ENCODE measurements around the gene WDFY3. TPM values are rescaled to one million over a fixed set of nuclear protein-coding genes. Genes with fewer than 3 reads are reported as not detected.

WDFY3 gene
- total RNA-seq, 1 donor from 2014 or later, result 60.9 TPM

DNA sequence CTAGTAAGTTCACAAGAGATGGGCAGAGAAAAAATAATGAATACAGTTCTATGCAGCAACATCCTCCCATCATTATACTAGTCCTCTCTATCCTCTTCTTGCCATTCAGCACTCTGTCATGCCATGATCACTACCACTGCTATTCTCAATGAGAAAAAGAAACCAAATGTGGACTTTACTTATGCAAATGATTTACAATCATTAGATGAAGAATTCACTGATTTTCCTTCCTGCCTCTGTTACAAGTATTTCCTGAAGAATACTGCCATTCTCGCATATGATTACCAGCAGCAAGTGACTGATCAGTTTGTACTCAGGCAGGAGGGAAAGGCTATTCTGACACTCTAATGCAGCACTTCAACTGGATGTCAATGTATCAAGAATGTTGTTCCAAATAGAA lies 50.3 kb downstream of the WDFY3 start:
- no peak for DNase-seq (ENCODE audit: low spot score)
- intact Hi-C loops (cut with DNase I), result no loop called here

DNA sequence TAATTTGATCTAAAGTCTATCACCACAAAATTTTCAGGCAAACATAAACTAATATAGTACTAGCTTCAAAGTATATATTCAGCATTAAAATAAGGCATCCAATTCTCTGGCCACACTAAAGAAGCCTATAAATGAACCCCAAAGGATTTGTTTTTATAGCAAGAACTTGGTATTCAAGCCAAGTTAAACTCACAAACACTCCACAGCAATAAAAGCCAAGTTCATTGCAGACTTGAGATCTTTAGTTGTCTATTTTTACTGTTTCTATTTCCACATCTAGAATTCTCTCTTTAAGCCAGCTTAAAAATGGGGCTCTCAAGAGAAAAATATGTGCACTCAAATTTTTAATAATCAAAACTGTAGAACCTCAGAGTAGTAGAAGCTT lies 51.1 kb downstream of the WDFY3 start:
- intact Hi-C loops (cut with DNase I), result no loop called here
- no peak for DNase-seq (ENCODE audit: low spot score)

DNA sequence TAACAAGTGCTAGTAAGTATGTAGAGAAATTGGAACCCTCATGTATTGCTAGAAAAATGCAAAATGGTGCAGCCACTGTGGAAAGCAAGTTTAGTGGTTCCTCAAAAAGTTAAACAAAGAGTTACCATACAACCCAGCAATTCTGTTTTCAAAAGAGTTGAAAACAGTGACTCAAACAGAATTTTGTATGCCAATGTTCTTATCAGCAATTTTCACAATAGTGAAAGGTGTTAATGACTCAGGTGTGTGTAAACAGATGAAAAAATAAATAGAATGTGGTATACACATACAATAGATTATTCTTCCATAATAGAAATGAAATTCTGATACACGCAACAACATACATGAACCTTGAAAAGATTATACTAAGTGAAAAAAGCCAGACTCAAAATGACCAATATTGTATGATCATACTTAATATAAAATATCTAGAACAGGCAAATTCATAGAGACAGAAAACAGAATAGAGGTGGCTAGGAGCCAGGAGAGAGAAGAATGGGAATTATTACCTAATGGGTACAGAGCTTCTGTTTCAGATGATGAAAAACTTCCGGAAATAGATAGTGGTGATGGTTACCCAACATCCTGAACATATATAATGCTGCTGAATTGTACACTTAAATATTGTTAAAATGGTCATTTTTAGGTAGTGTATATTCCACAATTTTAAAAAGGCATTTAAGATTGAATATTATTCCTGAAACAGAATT lies 51.6 kb downstream of the WDFY3 start:
- DNase-seq (ENCODE audit: low spot score), result no peak
- intact Hi-C loops (cut with DNase I), result no loop called here

DNA sequence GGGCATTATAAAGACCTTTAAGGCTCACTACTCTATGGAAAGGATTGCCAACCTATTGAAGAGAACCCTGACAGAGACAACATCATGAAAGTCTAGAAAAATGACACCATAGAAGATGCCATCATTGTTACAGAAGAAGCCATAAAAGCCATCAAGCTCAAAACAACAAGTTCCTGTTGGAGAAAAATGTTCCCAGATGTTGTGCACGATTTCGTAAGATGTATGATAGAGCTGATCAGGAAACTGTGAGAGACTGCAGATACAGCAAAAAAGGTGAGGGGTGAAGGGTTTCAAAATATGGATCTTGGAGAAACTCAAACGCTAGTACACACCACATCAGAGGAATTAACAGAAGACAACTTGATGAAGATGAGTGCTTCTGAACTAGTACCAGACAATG lies 53.3 kb downstream of the WDFY3 start:
- intact Hi-C loops (cut with DNase I), result no loop called here
- no peak for DNase-seq (ENCODE audit: low spot score)

DNA sequence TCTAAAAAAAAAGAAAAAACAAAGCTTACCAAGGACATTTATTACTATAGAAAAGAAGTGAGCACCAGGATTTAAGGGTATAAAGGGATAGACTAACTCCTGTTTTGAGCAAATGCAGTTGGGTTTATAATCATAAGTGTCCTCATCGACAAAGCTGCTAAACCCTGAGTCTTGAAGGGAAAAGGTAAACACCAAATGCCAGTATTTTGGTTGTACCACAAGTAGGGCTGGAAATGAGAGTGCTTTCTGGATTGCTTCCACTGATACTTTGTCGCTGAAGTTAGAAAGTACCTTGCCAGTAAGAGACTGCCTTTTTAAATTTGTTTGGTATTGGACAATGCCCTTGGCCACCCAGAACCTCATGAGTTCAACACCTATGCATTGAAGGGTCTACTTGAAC lies 53.7 kb downstream of the WDFY3 start:
- DNase-seq (ENCODE audit: low spot score), result no peak
- intact Hi-C loops (cut with DNase I), result no loop called here

DNA sequence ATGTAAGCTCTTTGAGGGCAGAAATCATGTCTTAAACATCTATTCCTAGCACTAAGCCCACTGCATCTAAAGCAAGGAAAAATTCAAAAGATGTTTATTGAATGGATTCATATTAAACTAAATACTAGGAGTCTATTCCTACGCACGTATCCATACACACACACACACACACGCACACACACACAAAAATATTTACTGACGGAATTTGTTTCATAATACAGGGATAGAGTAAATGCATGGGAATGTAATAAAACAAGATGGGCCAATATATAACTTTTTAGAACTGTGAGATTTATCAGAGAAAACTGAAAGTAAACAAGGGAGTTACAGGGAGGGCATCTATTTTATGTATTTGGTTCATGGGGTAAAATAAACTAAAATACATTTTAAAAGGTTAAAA lies 57.6 kb downstream of the WDFY3 start:
- intact Hi-C loops (cut with DNase I), result no loop called here

DNA sequence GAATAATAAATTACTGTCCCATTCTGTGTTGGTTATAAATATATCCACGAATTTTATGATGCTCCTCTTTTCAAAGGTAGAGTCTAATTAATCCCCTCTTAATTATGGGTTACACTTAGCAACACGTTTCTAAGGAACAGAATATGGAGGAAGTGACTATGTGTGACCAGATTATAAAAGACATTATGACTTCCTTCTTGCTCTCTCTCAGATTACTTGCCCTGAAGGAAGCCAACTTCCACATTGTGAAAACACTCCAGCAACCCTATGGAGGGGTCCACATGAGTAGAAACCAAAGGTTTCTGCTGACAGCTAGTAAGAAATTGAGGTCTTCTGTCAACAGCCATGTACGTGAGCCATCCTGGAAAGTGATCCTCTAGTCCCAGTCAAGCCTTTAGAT lies 59.3 kb downstream of the WDFY3 start:
- DNase-seq (ENCODE audit: low spot score), result no peak
- intact Hi-C loops (cut with DNase I), result no loop called here

More for the DNA sequence above, 57.6 kb downstream of the WDFY3 start:
- no peak for DNase-seq (ENCODE audit: low spot score)

DNA sequence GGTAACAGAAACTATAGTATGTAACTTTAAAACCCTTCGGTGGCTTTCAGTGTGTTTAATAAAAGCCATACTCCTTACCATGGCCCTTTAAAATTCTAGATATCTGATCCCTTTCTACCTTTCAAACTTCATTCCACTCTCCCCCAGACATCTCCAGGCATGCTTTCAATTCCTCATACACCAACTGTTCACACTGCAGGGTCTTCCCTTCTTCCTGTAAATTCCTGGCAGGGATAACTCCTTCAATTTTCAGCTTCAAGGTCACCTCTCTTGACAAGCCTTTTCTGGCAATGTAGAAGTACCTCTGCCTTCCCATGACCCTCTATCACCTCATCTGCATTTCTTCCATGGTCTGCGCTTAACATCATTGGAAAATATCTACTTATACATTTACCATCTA lies 60.8 kb downstream of the WDFY3 start:
- intact Hi-C loops (cut with DNase I), result no loop called here
- no peak for DNase-seq (ENCODE audit: low spot score)

DNA sequence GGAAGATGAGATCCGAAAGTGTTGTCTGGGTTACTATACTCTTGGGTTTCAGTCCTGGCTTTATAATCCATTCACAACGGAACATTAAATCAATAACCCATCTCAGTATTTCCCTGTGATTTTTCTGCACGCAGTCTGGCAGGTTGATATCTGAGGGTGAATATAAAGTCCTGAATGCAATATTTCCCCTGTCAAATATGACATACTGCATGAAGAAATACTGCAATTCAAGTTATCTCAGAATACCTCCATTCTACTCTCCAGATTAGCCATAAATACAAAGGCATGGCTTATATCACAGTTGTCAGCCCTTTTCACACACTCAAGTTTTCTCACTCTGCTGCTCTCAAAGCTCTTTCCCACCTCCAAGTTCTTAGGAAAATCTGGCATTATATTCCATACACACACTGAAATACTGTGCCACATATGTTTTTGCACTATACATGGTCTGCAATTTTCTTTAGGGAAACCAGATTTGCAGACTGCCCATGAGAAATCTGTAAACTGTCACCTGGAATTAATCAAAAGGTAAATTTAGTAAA lies 64.7 kb downstream of the WDFY3 start:
- DNase-seq (ENCODE audit: low spot score), result no peak
- intact Hi-C loops (cut with DNase I), result no loop called here

DNA sequence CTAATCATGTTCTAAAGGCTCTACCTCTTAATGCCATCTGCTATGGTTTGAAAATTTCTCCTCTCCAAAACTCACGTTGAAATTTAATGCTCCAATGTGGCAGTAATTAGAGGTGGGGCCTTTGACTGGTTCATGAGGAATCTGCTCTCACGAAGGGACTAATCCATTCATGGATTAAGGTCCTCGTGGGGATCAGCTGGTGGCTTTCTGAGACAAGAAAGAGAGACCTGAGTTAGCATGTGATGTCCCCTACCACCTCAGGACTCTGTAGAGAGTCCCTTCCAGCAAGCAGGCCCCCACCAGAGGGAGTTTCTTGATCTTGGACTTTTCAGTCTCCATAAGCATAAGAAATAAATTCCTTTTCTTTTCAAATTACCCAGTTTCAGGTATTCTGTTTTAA lies 65.3 kb downstream of the WDFY3 start:
- DNase-seq (ENCODE audit: low spot score), result no peak
- intact Hi-C loops (cut with DNase I), result no loop called here

DNA sequence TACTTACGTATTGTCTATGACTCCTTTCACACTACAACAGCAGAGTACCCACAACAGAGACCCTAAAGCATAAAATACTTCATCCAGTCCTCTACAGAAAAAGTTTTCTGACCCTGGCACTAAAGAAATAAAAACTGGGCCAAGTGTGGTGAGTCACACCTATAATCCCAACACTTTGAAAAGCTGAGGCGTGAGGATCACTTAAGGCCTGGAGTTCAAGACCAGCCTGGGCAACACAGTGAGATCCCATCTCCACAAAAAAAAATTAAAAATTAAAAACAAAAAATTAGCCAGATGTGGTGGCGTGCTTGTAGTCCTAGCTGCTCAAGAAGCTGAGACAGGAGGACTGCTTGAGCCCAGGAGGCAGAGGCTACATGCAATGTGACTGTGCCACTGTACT lies 66.9 kb downstream of the WDFY3 start:
- intact Hi-C loops (cut with DNase I), result no loop called here
- no peak for DNase-seq (ENCODE audit: low spot score)

DNA sequence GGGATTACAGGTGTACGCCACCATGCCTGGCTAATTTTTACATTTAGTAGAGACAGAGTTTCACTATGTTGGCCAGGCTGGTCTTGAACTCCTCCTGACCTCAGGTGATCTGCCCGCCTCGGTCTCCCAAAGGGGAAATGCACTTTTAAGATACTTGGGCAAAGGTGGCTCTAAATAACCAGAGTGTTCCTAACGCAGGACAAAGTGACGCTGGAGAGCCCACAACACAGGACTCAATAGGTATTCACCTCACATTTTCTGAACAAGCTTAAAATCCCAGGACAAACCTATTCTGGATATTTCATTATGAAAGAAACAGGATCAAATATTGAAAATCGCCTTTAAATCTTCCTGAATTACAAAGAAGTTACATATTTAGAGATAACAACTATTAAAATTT lies 69.0 kb downstream of the WDFY3 start:
- intact Hi-C loops (cut with DNase I), result no loop called here

DNA sequence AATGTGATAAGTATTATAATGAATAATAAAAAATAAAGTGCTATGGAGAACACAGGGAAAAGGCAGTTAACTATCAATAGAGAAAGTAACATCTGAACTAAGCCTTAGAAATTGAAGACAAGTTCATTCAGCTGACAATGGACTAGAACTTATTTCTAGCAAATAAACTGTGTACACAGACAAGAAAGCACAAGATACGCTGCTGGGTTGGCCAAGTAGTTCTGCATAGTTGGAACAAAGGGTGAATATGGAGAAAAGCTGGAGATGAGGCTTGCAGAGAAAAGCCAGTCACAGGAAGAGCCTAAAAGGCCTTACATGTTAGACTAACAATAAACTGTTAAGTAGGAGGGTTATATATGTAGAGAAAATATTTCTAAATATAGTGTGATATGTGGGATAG lies 71.2 kb downstream of the WDFY3 start:
- intact Hi-C loops (cut with DNase I), result no loop called here
- no peak for DNase-seq (ENCODE audit: low spot score)

More for the DNA sequence above, 69.0 kb downstream of the WDFY3 start:
- DNase-seq (ENCODE audit: low spot score), result no peak

DNA sequence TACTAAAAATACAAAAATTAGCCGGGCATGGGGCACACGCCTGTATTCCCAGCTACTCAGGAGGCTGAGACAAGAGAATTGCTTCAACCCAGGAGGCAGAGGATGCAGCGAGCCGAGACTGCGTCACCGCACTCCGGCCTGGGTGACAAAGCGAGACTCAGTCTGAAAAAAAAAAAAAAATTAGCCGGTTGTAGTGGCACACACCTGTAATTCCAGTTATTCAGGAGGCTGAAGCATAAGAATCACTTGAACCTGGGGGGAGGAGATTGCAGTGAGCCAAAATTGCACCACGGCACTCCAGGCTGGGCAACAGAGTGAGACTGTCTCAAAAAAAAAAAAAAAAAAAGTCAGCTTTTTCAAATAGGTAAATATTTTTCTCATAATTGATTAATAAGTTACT lies 71.9 kb downstream of the WDFY3 start:
- DNase-seq (ENCODE audit: low spot score), result no peak
- intact Hi-C loops (cut with DNase I), result no loop called here

DNA sequence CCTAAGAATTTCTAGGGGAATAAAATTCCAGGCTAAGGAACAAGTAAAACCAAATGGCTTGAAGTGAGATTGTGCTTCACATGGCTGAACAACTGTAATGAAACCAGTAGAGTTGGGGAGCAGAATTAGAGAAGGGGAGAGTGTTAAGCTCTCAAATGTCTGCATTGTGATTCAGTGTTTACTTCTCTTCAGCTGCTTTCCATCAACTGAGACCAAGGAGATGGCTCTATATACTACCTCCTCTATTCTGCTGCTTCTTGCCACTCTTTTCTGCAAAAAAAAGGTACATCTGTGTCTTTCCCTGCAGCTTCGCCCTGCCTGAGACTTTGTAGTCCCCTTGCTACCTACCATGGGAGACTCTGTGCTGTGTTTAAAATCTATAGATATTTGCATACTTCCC lies 73.5 kb downstream of the WDFY3 start:
- intact Hi-C loops (cut with DNase I), result no loop called here
- DNase-seq (ENCODE audit: low spot score), result no peak

DNA sequence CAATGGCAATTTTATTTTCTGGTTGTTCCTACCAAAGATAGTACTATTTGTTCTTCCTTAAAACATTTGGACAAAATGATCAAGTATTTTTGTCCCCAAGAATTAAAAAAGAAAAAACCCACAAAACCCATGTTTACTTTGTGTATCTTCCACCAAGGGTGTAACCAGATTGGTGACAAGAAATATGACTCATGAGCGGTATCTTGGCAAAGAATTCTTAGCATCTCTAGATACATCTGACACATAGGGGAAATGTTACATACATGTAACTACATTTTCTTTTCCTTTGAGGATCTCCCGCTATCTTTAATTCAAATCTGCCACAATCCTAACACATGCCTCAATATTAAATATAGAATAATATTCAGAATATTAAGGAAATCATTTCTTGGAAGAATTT lies 78.7 kb downstream of the WDFY3 start:
- DNase-seq (ENCODE audit: low spot score), result no peak

DNA sequence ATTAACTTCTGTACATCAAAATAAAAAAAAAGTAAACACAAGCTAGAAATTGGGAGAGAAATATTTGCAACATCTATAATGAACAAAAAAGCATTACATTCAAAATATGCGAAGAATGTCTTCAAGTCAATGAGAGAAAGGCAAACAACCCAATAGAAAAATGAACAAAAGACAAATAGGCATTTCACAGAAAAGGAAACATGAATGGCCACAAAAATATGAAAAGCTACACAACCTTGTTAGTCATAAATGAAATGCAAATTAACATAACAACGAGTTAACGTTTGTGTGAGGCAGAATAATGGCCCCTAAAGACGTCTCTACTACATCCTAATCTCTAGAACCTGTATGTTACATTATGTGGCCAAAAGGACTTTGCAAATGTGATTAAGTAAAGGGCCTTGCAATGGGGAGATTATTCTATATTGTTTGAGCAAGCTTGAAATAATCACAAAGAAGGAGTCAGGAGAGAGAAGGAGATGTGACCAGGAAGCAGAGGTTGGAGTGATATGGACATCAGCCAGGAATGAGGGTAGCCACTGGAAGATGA lies 86.8 kb downstream of the WDFY3 start:
- no peak for DNase-seq (ENCODE audit: low spot score)
- intact Hi-C loops (cut with DNase I), result no loop called here

More for the DNA sequence above, 78.7 kb downstream of the WDFY3 start:
- intact Hi-C loops (cut with DNase I), result no loop called here

DNA sequence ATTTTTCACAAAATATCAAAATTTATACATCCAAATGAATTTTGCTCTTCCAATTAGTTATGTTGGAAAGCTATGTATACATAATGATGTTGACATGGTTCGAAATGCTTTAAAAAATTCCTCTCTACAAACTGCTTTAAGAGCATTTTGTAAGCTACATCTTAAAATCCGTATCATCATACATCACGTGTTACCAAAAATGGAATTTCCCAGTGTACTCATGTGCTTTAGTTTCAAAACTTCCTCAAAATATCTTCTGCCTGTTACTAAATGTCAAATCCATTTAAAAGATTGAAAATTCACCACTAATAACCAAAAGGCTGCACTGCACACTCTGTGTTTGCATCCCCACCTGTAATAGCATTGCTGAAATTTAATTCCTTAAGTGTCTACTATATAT lies 87.9 kb downstream of the WDFY3 start:
- intact Hi-C loops (cut with DNase I), result no loop called here

DNA sequence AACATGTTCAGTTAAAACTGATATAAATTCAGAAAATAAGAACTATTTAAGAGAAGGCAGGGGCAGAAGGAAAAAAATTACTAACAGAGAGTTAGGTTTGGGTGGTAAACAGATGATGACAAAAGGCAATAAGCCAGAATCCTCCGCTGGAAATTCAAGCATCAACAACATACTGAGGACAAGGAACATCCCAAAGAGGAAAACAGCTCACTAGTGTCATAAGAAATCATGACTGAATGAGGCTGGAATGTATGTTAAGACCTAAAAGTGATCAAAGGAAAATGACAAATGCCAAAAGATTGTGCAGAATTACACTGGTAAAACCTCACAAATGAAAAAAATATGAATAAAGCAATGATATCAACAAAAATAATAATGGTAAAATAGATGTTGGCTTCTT lies 88.4 kb downstream of the WDFY3 start:
- DNase-seq (ENCODE audit: low spot score), result no peak
- intact Hi-C loops (cut with DNase I), result no loop called here

More for the DNA sequence above, 87.9 kb downstream of the WDFY3 start:
- DNase-seq (ENCODE audit: low spot score), result no peak

DNA sequence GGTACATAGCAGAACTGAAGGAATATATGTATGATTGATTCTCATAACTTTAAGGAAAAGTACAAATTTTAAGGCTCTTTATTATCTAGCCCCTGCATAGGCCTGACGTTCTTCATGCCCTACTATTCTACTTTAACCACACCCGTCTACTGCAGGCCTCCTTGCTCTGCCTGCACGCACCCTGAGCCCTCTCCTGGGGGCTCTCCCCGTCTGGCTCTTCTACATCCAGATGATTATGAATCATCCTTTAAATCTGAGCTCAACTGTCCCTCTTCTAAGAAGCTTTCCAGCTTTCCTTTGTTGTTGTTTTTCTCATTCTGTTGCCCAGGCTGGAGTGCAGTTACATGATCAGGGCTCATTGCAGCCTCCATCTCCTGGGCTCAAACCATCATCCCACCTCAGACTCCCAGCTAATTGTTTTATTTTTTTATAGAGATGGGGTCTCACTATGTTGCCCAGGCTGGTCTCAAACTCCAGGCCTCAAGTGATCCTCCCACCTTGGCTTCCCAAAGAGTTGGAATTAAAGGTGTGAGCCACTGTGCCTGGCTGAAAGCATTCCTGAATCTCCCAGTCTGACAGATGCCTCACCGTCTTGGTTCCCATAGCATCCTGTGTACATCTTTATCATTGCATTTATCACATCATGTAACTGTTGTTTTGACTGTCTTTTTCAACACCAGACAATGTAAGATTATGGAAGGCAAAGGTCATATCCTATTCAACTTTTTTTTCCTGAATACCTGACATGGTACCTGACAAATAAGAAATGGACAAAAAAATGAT lies 89.2 kb downstream of the WDFY3 start:
- intact Hi-C loops (cut with DNase I), result no loop called here
- no peak for DNase-seq (ENCODE audit: low spot score)
